CD4-positive, alpha-beta T cell treated with Interleukin-10 for 1 hour (primary cell): ENCODE data around the gene CSTB.

ENCODE experiments used
- DNase-seq: peaks from one replicate; pipeline ENCODE4 v3.0.0-alpha.2; 2020

The CSTB gene

DNA sequence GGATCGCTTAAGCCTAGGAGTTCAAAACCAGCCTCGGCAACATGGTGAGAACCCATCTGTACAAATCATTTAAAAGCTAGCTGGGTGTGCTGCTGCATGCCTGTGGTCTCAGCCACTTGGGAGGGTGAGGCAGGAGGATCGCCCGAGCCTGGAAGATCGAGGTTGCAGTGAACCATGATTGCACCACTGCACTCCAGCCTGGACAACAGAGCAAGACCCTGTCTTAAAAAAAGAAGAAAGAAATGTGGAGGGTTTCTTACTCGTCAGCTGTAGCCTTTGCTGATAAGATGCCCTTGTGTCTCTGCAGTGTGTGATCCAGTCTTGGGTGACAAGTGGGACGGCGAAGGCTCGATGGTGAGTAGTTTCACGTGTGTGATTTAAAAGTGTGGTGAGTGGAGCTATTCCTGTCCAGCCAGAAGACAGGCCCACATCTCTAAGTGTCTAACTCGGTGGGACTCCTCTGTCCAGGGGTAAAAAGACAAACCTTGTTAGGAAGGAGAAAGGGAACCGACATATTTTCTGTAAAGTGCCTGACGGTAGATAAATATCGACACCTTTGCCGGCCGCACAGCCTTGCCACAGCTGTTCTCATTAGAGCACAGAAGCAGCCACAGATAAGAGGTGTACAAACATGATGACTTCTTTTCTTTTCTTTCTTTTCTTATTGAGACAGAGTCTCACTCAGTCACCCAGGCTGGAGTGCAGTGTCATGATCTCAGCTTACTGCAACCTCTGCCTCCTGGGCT is 30.2 kb downstream of the CSTB start:
- DNase-seq: no peak

DNA sequence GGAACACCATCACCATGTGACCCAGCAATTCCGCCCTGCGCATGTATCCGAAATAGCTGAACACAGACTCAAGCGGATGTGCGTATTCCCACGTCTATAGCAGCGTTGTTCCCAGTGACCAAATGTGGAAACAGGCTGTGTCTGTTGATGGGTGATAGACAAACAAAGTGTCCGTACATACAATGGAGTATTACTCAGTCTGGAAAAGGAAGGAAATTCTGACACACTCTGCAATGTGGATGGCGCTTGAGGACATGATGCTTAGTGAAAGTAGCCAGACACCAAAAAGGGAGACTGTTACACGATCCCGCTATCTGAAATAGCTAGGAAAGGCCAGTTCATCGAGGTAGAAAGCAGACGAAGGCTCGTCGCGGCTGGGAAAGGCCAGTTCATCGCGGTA is 31.4 kb downstream of the CSTB start:
- no peak for DNase-seq

DNA sequence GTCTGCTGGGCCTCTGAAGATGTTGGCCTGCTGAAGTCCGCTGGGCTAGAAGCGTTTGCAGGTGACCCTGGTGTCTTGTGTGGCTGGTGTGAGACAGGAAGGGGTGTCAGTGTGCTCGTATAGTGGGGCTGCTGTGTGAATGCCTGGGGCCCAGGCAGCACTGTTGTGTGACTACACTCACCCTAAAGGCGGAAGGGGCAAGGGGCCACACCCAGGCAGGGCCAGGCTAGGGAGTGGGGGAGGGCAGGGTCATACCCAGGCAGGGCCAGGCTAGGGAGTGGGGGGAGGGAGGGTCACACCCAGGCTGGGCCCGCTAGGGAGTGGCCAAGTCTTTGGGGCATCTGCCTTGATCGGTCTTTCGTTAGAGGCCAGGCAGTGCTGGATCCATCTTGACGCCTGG is 32.2 kb downstream of the CSTB start:
- no peak for DNase-seq

DNA sequence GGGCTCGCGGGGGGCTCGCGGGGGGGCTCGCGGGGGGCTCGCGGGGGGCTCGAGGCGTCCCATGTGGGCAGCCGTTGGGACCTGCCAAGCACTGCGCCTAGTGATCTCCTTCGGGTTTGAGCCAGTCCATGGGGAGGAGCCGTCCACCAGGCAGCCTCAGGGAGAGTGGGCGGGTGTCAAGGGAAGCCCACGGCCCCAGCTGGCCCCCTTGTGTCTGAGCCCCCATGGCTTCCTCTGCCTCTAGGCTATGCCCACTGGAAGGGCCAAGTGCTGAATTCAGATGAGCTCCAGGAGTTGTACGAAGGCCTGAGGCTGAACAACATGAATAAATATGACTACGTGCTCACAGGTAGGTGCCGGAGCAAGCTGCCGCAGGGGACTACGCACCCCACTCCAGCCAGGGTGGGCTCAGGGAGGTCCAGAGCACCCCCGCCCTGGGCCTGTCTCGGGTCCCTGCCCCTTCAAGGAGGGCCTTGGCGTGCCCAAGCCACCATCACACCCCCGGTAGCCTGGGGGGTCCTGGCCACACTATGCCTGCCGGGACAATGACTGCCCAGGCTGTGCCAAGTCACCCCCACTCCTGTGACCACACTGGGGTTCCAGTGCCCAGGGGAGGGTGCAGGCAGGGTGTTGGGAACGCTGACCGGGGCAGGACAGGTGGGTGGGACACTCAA is 34.5 kb downstream of the CSTB start:
- no peak for DNase-seq

DNA sequence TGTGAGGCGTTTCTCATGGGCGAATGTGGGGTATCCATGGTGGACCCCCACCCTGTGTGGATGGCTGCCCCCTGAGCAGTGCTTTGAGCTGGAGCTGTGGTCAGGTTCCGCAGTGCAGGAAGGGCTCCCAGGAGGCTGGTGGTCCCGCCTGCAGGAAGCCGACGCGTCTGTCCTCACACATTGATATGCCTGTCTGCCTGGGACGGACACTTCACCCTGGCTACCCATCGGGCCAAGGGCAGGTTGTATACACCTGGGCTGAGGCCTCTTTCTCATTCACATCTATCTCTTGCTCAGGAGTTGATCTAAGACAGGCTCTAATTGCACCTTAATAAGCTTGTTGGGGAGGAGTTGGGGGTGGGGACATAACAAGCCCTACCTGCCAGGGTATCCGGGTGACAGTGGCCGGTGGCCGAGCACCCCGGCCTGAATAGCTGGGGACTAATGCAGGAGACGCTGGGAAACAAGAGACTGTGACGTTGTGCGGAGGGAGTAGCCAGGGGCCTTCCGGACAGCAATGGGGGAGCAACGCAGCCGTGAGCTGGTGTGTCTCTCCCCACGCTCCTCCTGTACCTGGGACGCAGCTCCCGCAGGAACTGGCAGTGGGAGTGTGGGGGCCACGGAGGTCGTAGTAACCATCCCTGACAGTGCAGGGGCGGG is 35.5 kb downstream of the CSTB start:
- no peak for DNase-seq

DNA sequence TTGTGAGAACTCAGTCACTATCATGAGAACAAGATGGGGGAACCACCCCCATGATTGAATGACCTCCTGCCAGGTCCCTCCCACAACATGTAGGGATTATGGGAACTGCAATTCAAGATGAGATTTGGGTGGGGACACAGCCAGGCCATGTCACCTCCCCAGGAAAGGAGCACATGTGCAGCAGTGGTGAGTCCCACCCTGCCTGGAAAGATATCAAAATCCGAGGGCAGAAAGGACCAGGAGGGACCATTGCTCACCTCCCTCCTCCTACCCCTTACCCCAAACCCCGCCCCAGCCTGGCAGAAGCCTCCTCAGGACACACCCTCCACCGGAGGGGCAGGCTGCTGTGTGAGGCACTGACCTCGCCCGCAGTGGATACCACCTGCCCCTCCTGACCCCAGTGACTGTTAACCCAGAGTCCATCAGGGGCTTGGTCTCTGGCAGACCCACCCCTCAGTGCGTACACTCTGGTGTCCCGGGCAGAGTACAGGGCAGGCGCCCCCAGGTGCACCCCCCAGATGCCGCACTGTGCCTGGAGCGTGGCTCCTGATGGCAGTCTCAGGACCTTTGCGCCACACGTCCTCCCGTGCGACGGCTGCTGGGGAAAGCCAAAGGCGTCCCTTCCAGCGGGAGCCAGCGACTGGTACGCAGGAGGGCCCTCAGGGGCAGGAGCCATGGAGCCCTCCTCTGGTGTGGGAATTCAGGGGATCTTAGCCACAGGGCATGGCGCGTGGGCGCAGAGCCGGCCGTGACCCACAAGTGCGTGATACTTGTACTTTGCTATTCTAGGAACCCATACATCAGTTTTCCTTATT is 36.3 kb downstream of the CSTB start:
- no peak for DNase-seq

DNA sequence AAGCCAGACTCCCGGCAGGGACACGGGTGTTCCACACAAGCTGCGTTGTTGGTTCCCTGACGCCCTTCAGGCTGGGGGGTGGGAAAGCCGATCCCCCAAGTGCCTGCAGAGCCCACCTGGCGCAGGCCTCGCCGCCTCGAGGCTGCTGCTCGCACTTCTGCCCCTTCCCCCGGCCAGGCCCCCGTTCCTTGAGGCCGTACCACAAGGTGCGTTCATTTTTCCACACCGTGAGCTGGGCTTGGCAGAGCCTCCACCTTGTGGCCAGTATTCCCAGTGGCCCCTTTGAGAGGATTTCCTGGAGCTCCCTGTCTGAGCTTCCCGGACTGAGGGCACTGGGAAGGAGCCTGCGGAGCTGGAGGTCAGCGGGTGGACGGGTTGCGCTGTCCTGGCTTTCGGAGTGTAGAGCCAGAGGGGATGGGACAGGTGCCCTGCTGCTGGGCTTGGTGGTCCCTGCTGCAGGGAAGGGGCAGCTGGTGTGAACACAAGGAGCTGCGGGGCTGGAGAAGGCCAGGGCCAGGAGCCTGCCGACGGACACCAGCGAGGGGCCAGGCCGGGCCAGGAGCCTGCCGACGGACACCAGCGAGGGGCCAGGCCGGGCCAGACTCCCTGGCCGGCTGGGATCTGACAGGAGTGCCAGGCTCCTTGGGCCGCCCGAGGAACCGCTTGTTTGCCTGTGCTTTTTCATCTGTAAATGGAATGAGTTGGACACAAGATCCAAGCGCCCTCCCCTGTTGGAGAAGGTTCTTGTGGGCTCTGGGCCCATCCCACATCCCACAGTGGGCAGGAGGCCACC is 38.8 kb downstream of the CSTB start:
- no peak for DNase-seq

DNA sequence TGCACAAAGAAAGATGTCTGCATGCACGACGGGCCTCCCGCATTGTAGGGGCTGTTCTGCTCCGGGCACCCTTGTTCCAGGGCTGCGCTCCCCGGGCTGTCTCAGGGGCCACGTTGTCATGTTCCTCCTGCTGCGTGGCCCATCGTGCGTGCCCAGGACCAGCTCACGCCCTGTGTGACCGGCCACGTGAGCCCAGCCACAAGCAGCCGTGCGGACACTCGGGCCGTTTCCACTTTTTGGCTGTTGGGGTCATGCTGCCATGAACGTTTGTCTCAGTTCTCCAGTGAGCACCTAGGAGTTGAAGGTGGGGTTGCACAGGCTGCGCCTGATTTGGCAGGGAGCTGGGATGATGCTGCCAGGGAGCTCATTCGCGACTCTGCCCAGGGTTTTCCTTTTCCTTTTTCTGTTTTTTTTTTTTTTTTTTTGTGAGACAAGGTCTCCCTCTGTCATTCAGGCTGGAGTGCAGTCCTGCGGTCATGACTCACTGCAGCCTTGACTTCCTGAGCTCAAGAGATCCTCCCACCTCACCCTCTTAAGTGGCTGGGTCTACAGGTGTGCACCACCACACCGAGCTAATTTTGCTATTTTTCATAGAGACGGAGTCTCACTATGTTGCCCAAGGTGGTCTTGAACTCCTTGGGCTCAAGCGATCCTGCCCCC is 39.8 kb downstream of the CSTB start:
- DNase-seq: no peak

DNA sequence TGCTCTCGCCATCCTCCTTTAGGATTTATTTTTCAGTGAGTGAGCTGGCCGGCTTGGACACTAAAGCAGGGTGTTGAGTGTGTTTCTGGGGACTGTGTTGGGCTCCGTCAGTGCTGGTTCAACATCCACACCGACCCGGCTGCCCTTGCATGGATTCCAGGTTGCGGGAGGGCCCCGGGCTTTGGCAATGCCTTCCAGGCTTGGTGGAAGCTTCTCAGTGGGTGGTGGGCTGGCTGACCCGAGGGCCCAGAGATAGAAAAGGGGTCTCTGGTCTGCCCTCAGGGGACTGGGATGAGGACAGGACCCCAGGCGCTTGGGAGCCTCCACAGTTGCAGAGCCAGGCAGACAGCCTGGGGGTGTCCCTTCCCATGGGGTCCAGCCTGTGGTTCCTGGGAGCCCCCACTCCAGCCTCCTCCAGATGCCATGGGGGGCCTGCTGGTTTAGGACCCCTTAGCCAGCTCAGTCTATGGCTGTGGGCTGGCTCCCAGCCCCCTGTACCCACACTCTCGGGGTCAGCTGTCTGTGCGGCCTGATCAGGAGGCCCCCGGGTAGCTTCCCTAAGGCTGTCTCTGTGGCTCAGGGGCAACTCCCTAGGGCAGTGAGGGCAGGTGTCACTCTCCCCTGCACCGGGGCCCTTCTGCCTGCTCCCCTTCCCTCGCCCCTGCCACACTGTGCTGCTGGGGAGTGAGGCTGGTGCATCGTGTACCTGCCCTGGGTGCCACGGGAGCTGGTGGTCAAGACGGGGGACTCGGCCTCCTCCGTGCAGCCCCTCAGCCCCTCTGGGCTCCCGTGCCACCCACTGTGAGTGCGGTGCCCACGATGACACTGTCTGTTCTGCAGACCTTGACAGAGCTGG is 40.6 kb downstream of the CSTB start:
- no peak for DNase-seq

DNA sequence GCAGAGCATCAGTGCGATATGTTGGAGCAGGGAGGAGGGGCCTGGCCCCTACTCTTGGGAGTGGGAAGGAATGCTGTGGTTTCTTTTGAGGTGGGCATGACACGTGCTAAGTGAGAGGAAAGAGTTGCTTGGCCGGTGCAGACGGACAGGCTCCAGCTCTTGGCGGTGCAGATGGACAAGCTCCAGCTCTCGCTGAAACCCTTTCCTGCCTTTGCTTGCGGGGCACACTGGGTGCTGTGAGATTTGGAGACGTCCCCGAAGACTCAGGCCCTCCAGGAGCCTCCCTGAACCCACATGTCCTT is 41.2 kb downstream of the CSTB start:
- no peak for DNase-seq

DNA sequence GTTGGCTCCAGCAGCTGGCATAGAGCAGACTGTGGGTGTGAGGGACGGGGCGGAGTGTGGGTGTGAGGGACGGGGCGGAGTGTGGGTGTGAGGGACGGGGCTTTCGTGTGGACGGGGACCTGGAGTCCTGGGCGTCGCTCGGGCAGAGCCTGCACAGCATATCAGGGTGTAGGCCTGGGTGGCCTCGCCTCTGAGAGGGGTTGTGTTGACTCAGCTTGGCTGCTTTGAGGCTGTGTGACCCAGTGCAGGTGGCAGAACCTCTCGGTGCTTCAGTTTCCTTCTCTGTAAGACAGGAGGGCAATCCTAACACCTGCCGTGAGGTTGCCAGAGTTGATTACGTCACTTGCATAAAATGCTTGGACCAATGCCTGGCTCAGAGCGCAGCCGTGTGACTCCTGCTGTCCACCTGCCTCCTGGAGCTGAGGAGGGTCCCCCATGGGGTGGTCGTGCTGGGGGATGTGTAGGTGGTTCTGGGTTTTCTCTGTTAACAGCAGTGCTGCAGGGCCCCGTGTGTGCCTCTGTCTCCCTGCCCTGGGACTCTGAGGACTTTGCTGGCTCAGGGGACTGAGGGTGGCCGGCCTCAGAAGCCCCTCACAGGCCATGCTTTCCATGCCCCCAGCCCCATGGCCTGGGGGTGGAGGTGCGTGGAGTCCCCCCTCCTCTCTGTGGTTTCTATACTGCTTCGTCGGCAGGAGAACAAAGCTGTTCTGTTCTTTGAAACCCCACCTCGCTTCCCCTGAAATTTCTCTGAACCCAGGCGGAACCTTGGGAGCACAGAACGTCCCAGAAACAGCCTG is 41.8 kb downstream of the CSTB start:
- DNase-seq: no peak

DNA sequence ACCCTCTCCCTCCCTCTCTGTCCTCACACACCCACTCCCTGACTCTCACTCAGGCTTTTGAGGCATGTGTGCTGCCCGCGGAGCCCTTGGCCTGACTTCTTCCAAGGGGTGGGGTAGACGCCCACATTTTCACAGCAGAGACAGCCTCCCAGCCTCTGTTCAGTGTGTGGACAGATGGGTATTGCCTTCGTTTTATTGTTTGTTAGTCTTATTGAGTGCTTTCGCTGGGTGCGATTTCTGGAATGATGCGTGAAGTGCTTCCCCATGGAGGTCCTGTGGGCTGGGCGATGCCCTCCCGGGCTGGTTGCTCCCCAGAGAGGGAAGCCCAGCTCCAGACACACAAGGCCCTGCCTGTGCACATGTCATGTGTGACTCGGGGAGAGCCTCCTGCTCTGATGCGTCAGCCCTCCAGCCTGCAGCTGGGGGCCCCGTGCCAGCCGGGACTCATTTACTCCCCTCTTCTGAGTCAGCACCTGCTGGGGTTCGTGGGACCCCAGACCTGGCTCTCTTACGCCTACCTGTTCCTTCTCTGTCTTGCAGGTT is 42.5 kb downstream of the CSTB start:
- DNase-seq: no peak

DNA sequence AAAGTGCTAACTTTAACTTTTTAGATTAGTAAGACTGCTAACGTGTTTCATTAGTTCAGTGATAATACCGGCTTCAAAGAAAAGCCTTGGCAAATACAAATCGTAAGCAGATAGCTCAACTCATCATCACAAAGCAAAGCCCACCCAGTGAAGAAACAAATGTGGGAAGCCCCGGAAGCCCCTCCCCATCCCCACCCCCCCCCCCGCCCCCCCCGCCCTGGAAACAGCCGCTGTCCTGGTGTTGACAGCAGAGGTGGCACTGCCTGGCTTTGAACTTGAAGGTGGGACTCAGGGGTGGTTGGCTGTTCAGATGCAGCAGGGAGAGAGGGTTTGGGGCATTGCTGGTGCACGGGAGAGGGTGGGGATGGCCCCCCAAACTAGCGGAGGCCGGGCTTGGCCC is 43.0 kb downstream of the CSTB start:
- DNase-seq: no peak

DNA sequence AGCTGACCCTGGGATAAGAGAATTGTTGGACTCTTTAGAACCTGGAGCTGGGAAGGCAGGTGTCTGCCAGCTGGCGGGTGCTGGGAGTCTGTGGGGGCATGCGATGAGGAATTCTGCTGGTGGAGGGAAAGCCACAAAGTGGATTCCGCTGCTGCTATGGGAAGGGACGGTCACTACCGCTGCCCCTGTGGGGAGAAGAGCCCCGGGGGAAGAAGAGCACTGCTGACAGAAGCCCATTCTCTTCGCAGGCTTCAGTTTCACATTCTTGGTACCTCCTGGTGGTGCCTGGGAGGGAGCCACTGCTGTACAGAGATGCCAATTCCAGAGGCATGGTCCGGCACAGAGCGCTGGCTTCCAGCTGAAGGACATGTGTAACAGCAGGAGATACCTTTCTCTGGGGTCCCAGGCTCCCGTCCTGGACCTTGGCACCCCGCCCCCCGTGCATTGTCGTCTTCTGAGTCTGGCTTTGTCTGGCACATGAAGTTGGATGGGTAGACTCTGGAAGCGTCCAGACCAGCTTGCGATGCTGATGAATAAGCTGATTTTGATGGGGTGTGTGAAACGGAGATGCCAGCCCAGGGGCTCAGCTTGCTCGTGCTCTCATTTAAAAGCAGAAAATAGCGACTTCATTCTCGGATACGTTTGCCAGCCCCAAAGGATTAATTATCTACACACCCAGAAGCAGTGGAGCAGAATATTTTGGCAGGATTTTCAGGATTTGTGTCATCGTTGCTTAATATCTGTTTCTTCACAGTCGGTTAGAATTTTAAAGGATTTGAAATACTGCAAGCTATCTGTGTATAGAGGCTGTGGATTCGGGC is 44.0 kb downstream of the CSTB start:
- DNase-seq: no peak

DNA sequence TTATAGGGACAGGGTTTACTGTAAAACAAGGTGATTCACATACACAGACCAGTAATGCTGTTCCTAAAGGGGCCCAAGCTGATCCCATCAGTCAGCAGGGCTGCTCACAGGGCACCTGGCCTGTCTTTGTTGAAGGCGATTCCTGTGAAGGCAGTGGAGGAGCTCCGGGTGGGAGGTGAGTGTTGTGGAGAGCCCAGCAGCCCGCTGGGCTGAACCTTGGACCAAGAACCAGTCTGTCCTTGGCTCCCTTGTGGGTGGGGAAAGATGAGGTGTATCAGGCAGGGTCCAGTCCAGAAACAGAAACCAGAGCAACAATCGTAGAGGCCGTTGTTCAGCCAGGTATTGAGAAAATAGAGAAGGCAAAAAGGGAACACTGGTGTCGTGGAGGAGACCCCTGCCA is 44.6 kb downstream of the CSTB start:
- no peak for DNase-seq

DNA sequence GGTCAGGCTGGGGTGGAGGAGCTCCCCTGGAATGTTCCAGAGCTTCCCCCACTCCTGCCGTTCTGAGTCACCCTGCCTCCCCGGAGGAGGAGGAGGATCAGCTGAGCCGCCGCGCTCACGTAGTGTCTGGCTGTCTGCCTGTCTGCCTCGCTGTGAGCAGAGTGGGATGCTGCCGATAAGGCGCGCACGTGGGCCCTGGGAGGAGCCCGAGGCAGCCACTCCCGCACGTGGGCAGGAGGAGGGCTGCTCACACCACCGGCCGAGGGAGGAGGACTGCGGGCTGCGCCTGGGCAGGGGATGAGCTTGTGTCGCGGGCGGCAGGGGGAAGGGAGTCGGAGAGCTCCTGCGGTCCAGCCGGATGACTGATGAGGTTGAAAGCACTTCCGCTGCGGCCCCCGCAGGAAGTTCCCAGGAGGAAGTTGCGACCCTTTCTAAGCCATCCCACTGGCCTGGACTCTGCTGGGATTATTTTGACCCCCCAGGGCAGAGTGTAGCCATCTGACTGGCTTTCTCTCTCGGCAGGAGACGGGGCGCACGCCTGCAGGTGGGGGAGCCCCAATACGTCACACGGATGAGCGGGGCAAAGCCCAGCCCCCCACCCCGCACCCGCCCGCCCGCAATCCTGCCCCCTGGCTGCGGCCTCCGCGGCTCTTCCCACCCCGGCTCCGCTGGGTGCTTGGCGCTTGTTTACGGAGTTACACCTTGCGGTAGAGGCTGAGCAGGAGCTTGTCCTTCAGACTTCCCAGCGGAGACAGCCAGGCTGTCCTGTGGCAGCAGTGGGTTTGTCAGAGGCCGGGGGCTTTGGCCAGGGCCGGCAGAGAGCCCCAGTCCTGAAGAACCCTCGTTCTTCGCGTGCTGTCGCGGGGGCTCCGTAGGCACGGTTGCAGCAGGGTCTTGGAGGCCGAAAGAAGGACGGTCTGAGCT is 47.4 kb downstream of the CSTB start:
- peak; percentile 83 for DNase-seq

DNA sequence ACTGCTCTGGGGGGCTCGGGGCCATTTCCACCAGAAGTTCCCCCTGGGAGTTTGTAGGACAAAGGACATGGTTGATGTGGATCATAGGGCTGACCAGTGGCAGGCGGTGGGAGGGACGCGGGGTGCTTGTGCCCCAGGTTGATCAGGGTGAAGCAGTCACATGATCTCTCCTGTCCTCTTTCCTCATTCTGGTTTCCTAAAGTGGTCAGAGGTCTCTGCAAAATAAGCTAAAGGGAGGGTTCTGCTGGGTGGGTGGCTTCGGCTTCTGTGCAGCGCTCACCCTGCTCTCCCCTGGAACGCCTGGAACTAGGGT is 48.0 kb downstream of the CSTB start:
- no peak for DNase-seq

DNA sequence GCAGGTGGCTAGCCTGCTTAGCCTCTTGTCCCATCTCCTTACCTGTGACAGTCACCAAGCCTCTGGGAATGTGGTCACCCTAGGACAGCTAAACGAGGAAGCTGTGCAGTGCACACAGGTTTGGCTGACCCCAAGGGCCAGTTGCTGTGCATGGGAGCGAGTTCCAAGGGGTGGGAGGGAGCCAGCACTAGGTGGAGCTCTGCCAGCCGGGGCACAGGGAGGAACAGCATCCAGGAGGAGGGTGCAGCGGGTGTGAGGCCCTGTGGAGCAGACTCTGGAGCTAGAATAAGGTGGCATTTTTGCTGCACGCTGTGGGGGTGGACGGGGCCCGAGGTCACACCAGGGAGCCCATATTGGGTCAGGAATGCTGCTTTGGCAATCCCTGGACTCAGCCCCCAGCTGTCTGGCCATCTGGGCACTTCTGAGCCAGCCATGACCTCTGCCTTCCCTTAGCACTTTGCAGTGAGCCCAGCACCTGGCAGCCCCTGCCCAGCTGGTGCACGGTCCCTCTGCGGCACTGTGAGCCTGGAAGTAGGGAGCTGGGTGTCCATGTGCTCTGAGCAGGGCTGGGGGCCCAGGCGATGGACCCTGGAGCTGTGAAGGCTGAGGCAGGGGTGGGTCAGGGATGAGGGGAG is 48.5 kb downstream of the CSTB start:
- no peak for DNase-seq
